A673 (cell line): Measurements from ENCODE around the gene RNASE7. TPM values are rescaled to one million over a fixed set of nuclear protein-coding genes. Genes with fewer than 3 reads are reported as not detected.

Source experiments
- BruUV-seq: library from RNA; stranded (reverse); fragments of 400-500 nt; replicated peaks from 2 replicates; lab custom pipeline; 2021; lab: Mats Ljungman, UMichigan
- CTCF ChIA-PET: fragments of 300-600 bp; sonication (Branson Sonifier 250); formaldehyde crosslinking; loops from one replicate; lab custom pipeline; 2022; ENCODE audit warnings: antibody characterized with exemption; lab: Charles Lee
- POLR2A ChIA-PET: fragments of 300-600 bp; sonication (Branson Sonifier 250); formaldehyde crosslinking; loops from one replicate; lab custom pipeline; 2022; ENCODE audit warnings: antibody characterized with exemption; ENCODE audit not compliant: low non-redundant PET; lab: Charles Lee
- DNase-seq: peaks from one replicate; pipeline ENCODE4 v3.0.0-alpha.2; 2015; ENCODE audit warnings: low spot score
- H3K27ac ChIP-seq: fragments of 200-600 bp; sonication (generic); 2 replicates; pipeline ENCODE4 v1.5.1; 2016; ENCODE audit warnings: mixed run types, low read depth, mild to moderate bottlenecking, mixed read lengths, antibody characterized with exemption, low read length; ENCODE audit not compliant: poor library complexity, severe bottlenecking
- H3K27me3 ChIP-seq: fragments of 200-600 bp; sonication (generic); replicated peaks from 2 replicates; pipeline ENCODE4 v1.6.1; 2017; ENCODE audit warnings: mixed run types, low read depth, mild to moderate bottlenecking, mixed read lengths, antibody characterized with exemption, low read length; ENCODE audit not compliant: insufficient read depth, poor library complexity
- H3K36me3 ChIP-seq: fragments of 200-600 bp; sonication (generic); 2 replicates; pipeline ENCODE4 v1.6.1; 2016; ENCODE audit warnings: mixed run types, mild to moderate bottlenecking, mixed read lengths, antibody characterized with exemption, low read length; ENCODE audit not compliant: insufficient read depth, poor library complexity, severe bottlenecking
- H3K4me1 ChIP-seq: fragments of 200-600 bp; sonication (generic); 2 replicates; pipeline ENCODE4 v1.6.1; 2017; ENCODE audit warnings: mixed run types, mild to moderate bottlenecking, mixed read lengths, antibody characterized with exemption, low read length; ENCODE audit not compliant: insufficient read depth, poor library complexity, severe bottlenecking
- H3K4me3 ChIP-seq: fragments of 200-600 bp; sonication (generic); 2 replicates; pipeline ENCODE4 v1.5.1; 2016; ENCODE audit warnings: low read depth, mixed run types, mild to moderate bottlenecking, mixed read lengths, low read length; ENCODE audit not compliant: poor library complexity, severe bottlenecking
- H3K9me3 ChIP-seq: fragments of 200-600 bp; sonication (generic); 2 replicates; pipeline ENCODE4 v1.6.1; 2016; ENCODE audit warnings: mixed run types, low read depth, mild to moderate bottlenecking, mixed read lengths, antibody characterized with exemption, low read length; ENCODE audit not compliant: poor library complexity, severe bottlenecking
- CTCF ChIP-seq: fragments of 300-800, 200-600 bp; sonication (generic); conservative IDR thresholded peaks from 2 replicates; pipeline ENCODE4 v1.5.1; 2017; ENCODE audit warnings: low read depth, mild to moderate bottlenecking, antibody characterized with exemption, low read length, moderate library complexity, mixed read lengths
- EZH2 ChIP-seq: fragments of 200-600 bp; sonication (generic); IDR thresholded peaks from 2 replicates; pipeline ENCODE4 v1.6.1; 2017; ENCODE audit warnings: borderline replicate concordance, low read depth, mild to moderate bottlenecking, mixed read lengths, antibody characterized with exemption, low read length; ENCODE audit not compliant: poor library complexity, severe bottlenecking
- intact Hi-C: fragments of 100-400 bp; cut with micrococcal nuclease; formaldehyde crosslinking; loops from one replicate; pipeline ENCODE4 v1.10.0; 2022; ENCODE audit not compliant: unreplicated experiment
- total RNA-seq: library from RNA; stranded (reverse); gene quantifications from 2 replicates; pipeline ENCODE4 v1.2.3, GENCODE V29; 2021

RNASE7 gene
- total RNA-seq, 1 experiment from 2014 or later, result not detected

- POLR2A ChIA-PET, result no interaction called here
- BruUV-seq, result no TSS peak
Measured at GRCh38 chr14:21011136-21011535, 31.0 kb upstream of the RNASE7 start.

GRCh38 chr14:21014761-21015190, 27.4 kb upstream of the RNASE7 start:
- H3K4me1 ChIP-seq, result no peaks in the 10 kb centered on the region
- H3K27me3 ChIP-seq, result no peaks in the 10 kb centered on the region
- POLR2A ChIA-PET, result interaction anchor here (0.6 to 0.8 kb wide), 4 partner anchors 11 to 148 kb away, joined by 3 to 4 read pairs (median 4); no protein-coding TSS in a partner anchor
- TF ChIP-seq CTCF (peak; percentile 92), EZH2 (no peak)
- no peak overlapping the region for H3K27ac ChIP-seq
- peak overlapping the region; percentile 8 for H3K4me3 ChIP-seq
- DNase-seq, result peak; percentile 93
- intact Hi-C loops, result loop anchor here (1.0 to 10.0 kb wide), 4 partner anchors 26 to 180 kb away; no protein-coding TSS in a partner anchor
- BruUV-seq, result no TSS peak
- CTCF ChIA-PET, result interaction anchor here (0.6 to 2.6 kb wide), 29 partner anchors 9 to 1186 kb away, joined by 3 to 55 read pairs (median 4); partner anchors contain the start of gene ARHGEF40
- H3K36me3 ChIP-seq, result no peaks in the 10 kb centered on the region
- H3K9me3 ChIP-seq, result no peaks in the 10 kb centered on the region

More at GRCh38 chr14:21011136-21011535, 31.0 kb upstream of the RNASE7 start:
- no peak for TF ChIP-seq EZH2
- TF ChIP-seq CTCF, result no peak
- intact Hi-C loops, result loop anchor here (10.0 kb wide), 1 partner anchor 184 kb away; no protein-coding TSS in a partner anchor
- Histone ChIP-seq H3K4me3 (no peak overlapping the region), H3K27me3 (no peaks in the 10 kb centered on the region), H3K9me3 (no peaks in the 10 kb centered on the region), H3K4me1 (no peaks in the 10 kb centered on the region), H3K36me3 (no peaks in the 10 kb centered on the region), H3K27ac (no peak overlapping the region)
- no peak for DNase-seq
- CTCF ChIA-PET, result no interaction called here

- POLR2A ChIA-PET, result interaction anchor here (0.6 kb wide), 1 partner anchor 11 kb away, joined by 3 read pairs; no protein-coding TSS in a partner anchor
- TF ChIP-seq CTCF (no peak), EZH2 (no peak)
- H3K4me3 ChIP-seq, result no peak overlapping the region
- no TSS peak for BruUV-seq
- no peaks in the 10 kb centered on the region for H3K9me3 ChIP-seq
- no peaks in the 10 kb centered on the region for H3K36me3 ChIP-seq
- intact Hi-C loops, result loop anchor here (10.0 kb wide), 1 partner anchor 179 kb away; no protein-coding TSS in a partner anchor
- no peak for DNase-seq
- CTCF ChIA-PET, result interaction anchor here (0.6 to 2.6 kb wide), 25 partner anchors 8 to 218 kb away, joined by 3 to 55 read pairs (median 5); partner anchors contain the start of gene ARHGEF40
- H3K27me3 ChIP-seq, result no peaks in the 10 kb centered on the region
- H3K4me1 ChIP-seq, result no peaks in the 10 kb centered on the region
- H3K27ac ChIP-seq, result no peak overlapping the region
Measured at GRCh38 chr14:21015312-21015711, 26.9 kb upstream of the RNASE7 start.
